SH-SY5Y (cell line): ENCODE data around the gene PCBD2.

ENCODE experiments used
- GATA2 ChIP-seq: IDR thresholded peaks from 2 replicates; pipeline ENCODE4 v1.6.1; 2011; ENCODE audit warnings: mild to moderate bottlenecking, low read depth, low read length
- GATA3 ChIP-seq: IDR thresholded peaks from 2 replicates; pipeline ENCODE4 v1.6.1; 2011; ENCODE audit warnings: low read depth, mild to moderate bottlenecking, low read length, moderate library complexity

- TF ChIP-seq GATA2 = no peak
- TF ChIP-seq GATA3 = no peak
Measured at GRCh38 chr5:134902071-134902801, 2.7 kb upstream of the PCBD2 start.
